HG03280 (cell line): Measurements from ENCODE around the gene SMCP.

Source experiments
- ATAC-seq: cut with Tn5 transposase; IDR thresholded peaks from one replicate; pipeline ENCODE4 v1.9.1; 2021; ENCODE audit warnings: mild to moderate bottlenecking, moderate library complexity; ENCODE audit not compliant: unreplicated experiment

SMCP gene, protein sequence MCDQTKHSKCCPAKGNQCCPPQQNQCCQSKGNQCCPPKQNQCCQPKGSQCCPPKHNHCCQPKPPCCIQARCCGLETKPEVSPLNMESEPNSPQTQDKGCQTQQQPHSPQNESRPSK

GRCh38 chr1:152878042-152878441, at the start of gene SMCP:
Gene SMCP (plus strand): TSS chr1:152878322. CDS start chr1:152884423, 6,101 bp downstream.
- no peak for ATAC-seq

- no peak for ATAC-seq
Measured at GRCh38 chr1:152836870-152837269, 41.3 kb upstream of the SMCP start.

GRCh38 chr1:152842556-152842955, 35.6 kb upstream of the SMCP start, which contains the start of gene LCE6A:
Gene LCE6A (plus strand): TSS chr1:152842856. CDS start chr1:152843521, 665 bp downstream.
- ATAC-seq: no peak

DNA sequence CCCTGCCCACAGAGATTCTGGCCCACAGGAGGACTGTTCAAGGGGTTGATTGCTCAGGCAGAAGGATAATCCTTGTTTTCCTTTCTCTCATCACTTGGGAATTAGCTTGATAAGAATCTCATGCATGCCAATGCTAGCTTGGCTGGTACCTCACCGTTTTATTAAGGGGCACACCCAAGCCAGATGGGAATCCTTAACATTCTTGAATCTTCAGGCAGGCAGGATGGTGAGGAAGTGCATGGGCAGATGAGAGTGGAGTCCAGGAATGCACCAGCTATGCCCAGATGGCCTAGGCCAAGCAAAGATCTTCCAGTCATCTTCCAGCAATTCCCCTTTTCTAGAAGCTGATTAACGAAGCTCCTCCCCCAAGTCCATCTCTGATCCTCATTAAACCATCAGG, 22.5 kb upstream of the SMCP start:
- no peak for ATAC-seq

DNA sequence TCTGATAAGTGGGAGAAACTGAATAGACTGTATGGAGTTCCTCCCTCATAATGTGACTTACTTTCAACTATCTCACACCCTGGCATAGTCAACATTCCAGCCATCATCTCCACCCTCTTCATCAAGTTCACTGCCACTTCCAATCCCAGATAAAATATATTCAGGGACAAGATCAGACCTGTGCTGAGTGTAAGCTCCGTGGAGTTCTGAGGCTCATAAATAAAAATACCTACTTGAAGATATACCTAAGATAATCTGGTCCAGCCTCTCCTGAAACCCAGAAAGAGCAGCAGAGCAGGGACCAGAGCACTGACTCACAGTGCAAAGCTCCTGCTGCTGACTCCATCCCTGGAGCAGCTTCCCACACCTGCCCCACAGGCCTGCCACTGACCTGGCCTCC, 20.1 kb upstream of the SMCP start:
- ATAC-seq: no peak

GRCh38 chr1:152859696-152860095, 18.4 kb upstream of the SMCP start, which contains the start of gene LCE7A:
Gene LCE7A (plus strand): TSS chr1:152859996. CDS start chr1:152860698, 702 bp downstream.
- no peak for ATAC-seq

GRCh38 chr1:152860129-152860528, 18.0 kb upstream of the SMCP start:
- ATAC-seq: no peak

- ATAC-seq: no peak
Measured at GRCh38 chr1:152861374-152861773, 16.7 kb upstream of the SMCP start.

GRCh38 chr1:152864443-152864842, 13.7 kb upstream of the SMCP start:
- ATAC-seq: no peak

- no peak for ATAC-seq
Measured at GRCh38 chr1:152866321-152866720, 11.8 kb upstream of the SMCP start.

- ATAC-seq: no peak
Measured at GRCh38 chr1:152869808-152870419, 8.2 kb upstream of the SMCP start.

GRCh38 chr1:152870831-152871730, 7.0 kb upstream of the SMCP start:
- no peak for ATAC-seq

DNA sequence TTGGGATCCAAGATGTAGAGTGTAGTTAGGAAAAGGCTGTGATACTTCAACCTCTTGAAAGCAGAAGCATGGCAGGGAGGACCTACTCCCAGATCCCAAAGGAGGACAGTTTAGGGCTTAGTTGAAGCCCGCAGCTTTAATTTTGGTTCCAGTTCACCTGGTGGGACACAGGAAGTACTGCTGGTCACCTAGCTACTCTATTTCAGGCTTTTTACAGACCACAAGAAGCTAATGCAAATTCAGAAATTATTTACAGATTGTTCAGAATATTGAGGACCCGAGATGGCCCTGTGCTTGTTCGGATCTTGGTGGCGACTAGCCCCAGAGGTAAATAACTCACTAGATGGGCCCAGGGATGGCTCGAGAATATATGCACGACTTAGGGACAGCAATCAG, 6.4 kb upstream of the SMCP start:
- no peak for ATAC-seq

DNA sequence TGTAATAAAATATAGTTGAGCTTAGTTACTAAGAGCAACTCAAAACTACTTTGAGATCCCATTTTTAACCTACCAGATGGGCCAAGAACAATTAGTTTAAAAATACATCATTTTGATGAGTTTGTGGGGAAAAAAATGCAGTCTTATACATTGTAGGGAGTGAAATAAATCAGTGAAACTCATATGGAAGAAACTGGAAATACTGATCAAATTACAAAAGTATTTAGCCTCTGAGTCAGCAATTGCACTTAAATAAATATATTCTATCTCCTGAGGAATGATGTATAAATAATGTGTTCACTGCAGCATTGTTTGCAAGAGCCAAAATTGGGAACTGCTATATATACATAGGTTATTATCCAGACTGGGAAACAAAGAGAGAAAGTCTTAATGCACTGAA, 4.6 kb upstream of the SMCP start:
- ATAC-seq: no peak

DNA sequence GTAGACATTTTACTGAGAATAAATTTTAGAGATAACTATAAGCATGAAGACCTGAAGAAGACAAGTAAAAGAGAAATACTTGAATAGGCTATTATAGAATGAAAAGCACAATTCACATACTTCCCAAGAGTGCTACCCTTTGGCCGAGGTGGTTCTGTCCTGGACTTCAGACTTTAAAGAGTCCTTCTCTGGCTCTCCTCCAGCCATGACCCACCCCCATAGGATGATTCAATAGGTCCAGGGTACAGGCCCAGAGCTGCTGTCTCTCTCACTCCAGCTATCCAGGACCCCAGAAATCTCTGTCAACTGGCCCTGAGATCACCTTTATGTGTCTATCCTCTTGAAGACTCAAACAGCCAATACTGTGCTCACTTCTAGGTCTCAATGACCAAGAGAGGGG, 1.3 kb upstream of the SMCP start:
- no peak for ATAC-seq

- no peak for ATAC-seq
Measured at GRCh38 chr1:152879559-152880198, 1.6 kb downstream of the SMCP start.

DNA sequence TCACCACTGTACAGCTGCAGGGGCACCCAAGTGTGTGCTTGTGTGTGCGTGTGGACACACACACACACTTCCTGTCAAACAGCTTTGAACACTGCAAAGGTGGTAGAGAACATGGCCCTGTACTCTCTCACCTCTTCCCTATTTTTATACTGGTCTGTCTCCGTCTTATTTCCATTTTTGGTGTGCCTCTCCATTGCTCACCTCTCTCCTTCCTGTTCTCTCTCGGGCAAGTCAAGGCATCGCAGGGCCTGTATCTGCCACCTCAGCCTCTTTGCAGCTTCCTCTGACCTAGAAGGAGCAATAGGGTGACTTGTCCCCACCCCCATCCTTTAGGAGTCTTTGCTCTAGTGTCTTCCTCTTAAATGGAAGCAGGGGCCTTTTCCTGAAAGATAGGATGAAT, 2.2 kb downstream of the SMCP start:
- ATAC-seq: no peak

GRCh38 chr1:152880907-152881306, 2.8 kb downstream of the SMCP start:
- ATAC-seq: no peak

DNA sequence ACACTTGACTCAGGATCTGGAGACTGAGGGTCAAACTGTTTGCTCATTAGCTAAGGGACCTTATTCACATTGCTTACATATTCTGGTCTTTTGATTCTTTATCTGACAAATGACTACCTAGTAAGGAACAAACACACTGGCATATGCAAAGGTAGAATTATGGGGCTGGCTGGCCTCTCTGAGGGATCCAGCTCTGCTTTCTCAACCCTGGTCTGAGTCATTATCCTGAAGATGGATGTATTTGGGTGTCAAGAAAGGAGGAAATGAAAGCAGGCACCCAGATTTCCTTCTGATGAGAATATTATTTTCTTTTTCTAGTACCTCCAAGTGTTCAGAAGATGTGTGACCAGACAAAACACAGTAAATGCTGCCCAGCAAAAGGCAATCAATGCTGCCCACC, 6.0 kb downstream of the SMCP start:
- no peak for ATAC-seq

GRCh38 chr1:152884506-152884905, 6.4 kb downstream of the SMCP start:
- ATAC-seq: no peak

DNA sequence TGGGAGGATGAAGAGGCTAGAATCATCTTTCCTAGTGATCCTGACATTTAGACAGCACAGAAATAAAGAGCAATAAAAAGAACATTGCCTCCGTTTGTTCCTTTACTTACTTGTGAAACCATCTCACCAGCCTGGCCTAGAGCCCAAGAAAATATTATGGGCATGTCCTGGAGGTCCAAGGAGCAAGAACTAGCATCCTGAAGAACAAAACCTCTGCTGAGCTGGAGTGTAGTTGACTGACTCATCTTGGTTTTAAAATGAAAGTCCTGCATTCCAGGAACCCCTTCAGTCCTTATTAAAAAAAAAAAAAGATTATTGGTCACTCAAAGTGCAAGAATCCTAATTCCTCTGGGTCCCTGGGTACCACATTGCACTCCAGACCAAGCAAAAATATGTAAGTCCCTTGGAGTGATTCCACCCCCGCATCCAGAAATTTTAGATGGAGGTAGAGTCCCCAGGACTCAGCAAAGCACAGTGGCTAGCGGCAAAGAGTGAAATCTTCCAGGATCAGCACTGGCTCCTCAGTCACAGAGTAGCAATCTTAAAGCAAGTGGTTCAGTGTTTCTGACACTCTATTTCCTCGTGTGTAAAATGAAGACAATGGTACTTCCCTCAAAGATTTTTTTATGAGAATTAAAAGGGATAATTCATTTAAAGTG, 7.0 kb downstream of the SMCP start:
- ATAC-seq: no peak
